ENCODE results near the gene ZEB1. TPM values are rescaled to one million over a fixed set of nuclear protein-coding genes. Genes with fewer than 3 reads are reported as not detected.

Gene ZEB1
- 149 and 180 TPM in 2 replicates for total RNA-seq

GRCh38 chr10:31318854-31319601, at the start of gene ZEB1:
ZEB1 (plus strand) TSS chr10:31319216; CDS start chr10:31319235, 19 bp downstream.

Small RNA genes lying within 50 kb of the gene (small RNA-seq; reads per million reads assigned to genes)
- not detected for gene SPTLC1P1
